K562 (cell line): ENCODE results near the gene OLIG1.

Experiments
- CHD1 ChIP-seq: fragments of 200-600 bp; sonication (generic); IDR thresholded peaks from one replicate; pipeline ENCODE4 v1.6.1; 2012; ENCODE audit warnings: mild to moderate bottlenecking, moderate library complexity, low read length, inconsistent platforms
- CXXC5 ChIP-seq: fragments of 250-450 bp; sonication (Bioruptor Pico); IDR thresholded peaks from 2 replicates; pipeline ENCODE4 v1.8.0; 2022; ENCODE audit warnings: inconsistent platforms, mild to moderate bottlenecking, moderate library complexity
- ERF ChIP-seq: fragments of 450-650 bp; formaldehyde crosslinking; IDR thresholded peaks from 2 replicates; pipeline ENCODE4 v1.4.0; 2020; ENCODE audit warnings: mild to moderate bottlenecking, mixed read lengths
- NFYB ChIP-seq: IDR thresholded peaks from 2 replicates; pipeline ENCODE4 v1.6.1; 2011; ENCODE audit warnings: mild to moderate bottlenecking, moderate library complexity; ENCODE audit not compliant: insufficient read length; ENCODE audit errors: extremely low read depth
- SMARCE1 ChIP-seq: fragments of 450-650 bp; IDR thresholded peaks from 2 replicates; pipeline ENCODE4 v1.7.1; 2016; ENCODE audit warnings: mild to moderate bottlenecking
- SRSF9 ChIP-seq: fragments of 200-400 bp; formaldehyde crosslinking; IDR thresholded peaks from 2 replicates; pipeline ENCODE4 v1.6.1; 2017; ENCODE audit warnings: low read depth, low read length, borderline replicate concordance
- ZBTB49 ChIP-seq: sonication (generic); formaldehyde crosslinking; IDR thresholded peaks from 2 replicates; pipeline ENCODE4 v1.8.0; 2022; ENCODE audit warnings: missing genetic modification reagents, mild to moderate bottlenecking, borderline replicate concordance
- ZBTB8A ChIP-seq: fragments of 450-650 bp; IDR thresholded peaks from 2 replicates; pipeline ENCODE4 v1.6.1; 2018; ENCODE audit warnings: mild to moderate bottlenecking, moderate library complexity; ENCODE audit not compliant: partially characterized antibody
- ZNF274 ChIP-seq: IDR thresholded peaks from 2 replicates; pipeline ENCODE4 v1.6.1; 2011; ENCODE audit warnings: low read depth, mild to moderate bottlenecking, low read length, moderate library complexity, borderline replicate concordance
- TF ChIP-seq, protein P1 (sequence below), 3 experiments: IDR thresholded peaks in 2 of 3; conservative IDR thresholded peaks in 1 of 3; 2 replicates each; pipeline ENCODE4 v1.5.1; 2011 to 2012; ENCODE audit warnings: low read length in 3 of 3, mild to moderate bottlenecking in 3 of 3, control low read depth in 2 of 3, improper control_type of control experiment in 1 of 3, inconsistent platforms in 1 of 3, low read depth in 1 of 3, mixed read lengths in 1 of 3, moderate library complexity in 1 of 3; ENCODE audit not compliant: insufficient read depth in 2 of 3
- TF ChIP-seq, protein P2 (sequence below), 2 experiments: fragments of 450-650 bp; IDR thresholded peaks; 2 replicates each; pipeline ENCODE4 v1.6.1; 2018; ENCODE audit warnings: mild to moderate bottlenecking in 2 of 2, low read depth in 1 of 2; ENCODE audit not compliant: partially characterized antibody in 2 of 2

DNA sequence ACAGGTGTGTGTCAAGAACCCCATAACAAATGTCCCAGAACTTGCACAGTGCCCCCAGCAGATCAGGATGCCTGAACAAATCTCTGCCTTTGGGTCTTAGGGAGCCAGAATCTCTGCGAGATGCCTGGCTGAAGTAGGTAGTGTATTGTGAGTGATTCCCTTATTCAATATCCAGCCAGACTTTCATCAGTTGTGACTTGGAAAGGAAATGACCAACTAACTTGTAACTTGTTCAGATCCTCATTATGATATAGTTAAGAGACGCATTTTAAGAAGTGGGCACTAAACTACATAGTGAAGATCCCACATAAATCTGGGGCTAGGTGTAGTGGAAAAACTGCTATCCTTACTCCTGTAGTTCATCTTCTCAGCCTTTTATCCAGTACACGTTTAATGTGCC, 32.4 kb upstream of the OLIG1 start:
- TF ChIP-seq NFYB (no peak), ERF (CRISPR knock-in tag) (no peak), CHD1 (no peak), ZBTB8A (no peak), ZNF274 (no peak), CXXC5 (no peak), ZBTB49 (CRISPR knock-in tag) (no peak), SMARCE1 (no peak), SRSF9 (no peak)
- TF ChIP-seq, protein P1, sequence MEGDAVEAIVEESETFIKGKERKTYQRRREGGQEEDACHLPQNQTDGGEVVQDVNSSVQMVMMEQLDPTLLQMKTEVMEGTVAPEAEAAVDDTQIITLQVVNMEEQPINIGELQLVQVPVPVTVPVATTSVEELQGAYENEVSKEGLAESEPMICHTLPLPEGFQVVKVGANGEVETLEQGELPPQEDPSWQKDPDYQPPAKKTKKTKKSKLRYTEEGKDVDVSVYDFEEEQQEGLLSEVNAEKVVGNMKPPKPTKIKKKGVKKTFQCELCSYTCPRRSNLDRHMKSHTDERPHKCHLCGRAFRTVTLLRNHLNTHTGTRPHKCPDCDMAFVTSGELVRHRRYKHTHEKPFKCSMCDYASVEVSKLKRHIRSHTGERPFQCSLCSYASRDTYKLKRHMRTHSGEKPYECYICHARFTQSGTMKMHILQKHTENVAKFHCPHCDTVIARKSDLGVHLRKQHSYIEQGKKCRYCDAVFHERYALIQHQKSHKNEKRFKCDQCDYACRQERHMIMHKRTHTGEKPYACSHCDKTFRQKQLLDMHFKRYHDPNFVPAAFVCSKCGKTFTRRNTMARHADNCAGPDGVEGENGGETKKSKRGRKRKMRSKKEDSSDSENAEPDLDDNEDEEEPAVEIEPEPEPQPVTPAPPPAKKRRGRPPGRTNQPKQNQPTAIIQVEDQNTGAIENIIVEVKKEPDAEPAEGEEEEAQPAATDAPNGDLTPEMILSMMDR (IDR thresholded peaks at IDR 0.05 in 2 of 3, conservative IDR thresholded peaks at IDR 0.05 in 1 of 3; ENCODE audit: insufficient read depth in 2 of 3, low read depth in 1 of 3, low read length in 3 of 3) = no peak
- TF ChIP-seq, protein P2, sequence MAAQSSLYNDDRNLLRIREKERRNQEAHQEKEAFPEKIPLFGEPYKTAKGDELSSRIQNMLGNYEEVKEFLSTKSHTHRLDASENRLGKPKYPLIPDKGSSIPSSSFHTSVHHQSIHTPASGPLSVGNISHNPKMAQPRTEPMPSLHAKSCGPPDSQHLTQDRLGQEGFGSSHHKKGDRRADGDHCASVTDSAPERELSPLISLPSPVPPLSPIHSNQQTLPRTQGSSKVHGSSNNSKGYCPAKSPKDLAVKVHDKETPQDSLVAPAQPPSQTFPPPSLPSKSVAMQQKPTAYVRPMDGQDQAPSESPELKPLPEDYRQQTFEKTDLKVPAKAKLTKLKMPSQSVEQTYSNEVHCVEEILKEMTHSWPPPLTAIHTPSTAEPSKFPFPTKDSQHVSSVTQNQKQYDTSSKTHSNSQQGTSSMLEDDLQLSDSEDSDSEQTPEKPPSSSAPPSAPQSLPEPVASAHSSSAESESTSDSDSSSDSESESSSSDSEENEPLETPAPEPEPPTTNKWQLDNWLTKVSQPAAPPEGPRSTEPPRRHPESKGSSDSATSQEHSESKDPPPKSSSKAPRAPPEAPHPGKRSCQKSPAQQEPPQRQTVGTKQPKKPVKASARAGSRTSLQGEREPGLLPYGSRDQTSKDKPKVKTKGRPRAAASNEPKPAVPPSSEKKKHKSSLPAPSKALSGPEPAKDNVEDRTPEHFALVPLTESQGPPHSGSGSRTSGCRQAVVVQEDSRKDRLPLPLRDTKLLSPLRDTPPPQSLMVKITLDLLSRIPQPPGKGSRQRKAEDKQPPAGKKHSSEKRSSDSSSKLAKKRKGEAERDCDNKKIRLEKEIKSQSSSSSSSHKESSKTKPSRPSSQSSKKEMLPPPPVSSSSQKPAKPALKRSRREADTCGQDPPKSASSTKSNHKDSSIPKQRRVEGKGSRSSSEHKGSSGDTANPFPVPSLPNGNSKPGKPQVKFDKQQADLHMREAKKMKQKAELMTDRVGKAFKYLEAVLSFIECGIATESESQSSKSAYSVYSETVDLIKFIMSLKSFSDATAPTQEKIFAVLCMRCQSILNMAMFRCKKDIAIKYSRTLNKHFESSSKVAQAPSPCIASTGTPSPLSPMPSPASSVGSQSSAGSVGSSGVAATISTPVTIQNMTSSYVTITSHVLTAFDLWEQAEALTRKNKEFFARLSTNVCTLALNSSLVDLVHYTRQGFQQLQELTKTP (IDR thresholded peaks at IDR 0.05; ENCODE audit: low read depth in 1 of 2, partially characterized antibody in 2 of 2) = no peak
